ENCODE measurements around the gene SAP130.

GRCh38 chr2:127954857-127955256 is 73.0 kb downstream of the SAP130 start:
- no peak for TF ChIP-seq CTCF (IDR thresholded peaks at IDR 0.05)
- no peak for TF ChIP-seq POLR2AphosphoS5 (IDR thresholded peaks at IDR 0.05)
- TF ChIP-seq POLR2A (IDR thresholded peaks at IDR 0.05): no peak

Data from prostate gland (tissue), 2 donors.